Measurements from ENCODE around the gene PLAAT2.
A peak's percentile ranks its signal among the peaks of the same experiment; 100 is the strongest.
"Not testable (repeated sequence)": the region's sequence is repeated elsewhere in the genome, so short reads cannot be mapped to it uniquely, and the experiment has no call there.

PLAAT2 gene

GRCh38 chr11:63574856-63575602 lies 11.8 kb upstream of the PLAAT2 start:
- peak; percentile 58 for DNase-seq

- DNase-seq, result peak; percentile 74
Measured at GRCh38 chr11:63573881-63574855, 11.0 kb upstream of the PLAAT2 start.

GRCh38 chr11:63572026-63572688 lies 9.0 kb upstream of the PLAAT2 start:
- DNase-seq, result no peak

GRCh38 chr11:63569570-63569969 lies 6.4 kb upstream of the PLAAT2 start:
- no peak for DNase-seq

GRCh38 chr11:63567044-63567840 lies 4.1 kb upstream of the PLAAT2 start:
- DNase-seq, result peak; percentile 60

DNA sequence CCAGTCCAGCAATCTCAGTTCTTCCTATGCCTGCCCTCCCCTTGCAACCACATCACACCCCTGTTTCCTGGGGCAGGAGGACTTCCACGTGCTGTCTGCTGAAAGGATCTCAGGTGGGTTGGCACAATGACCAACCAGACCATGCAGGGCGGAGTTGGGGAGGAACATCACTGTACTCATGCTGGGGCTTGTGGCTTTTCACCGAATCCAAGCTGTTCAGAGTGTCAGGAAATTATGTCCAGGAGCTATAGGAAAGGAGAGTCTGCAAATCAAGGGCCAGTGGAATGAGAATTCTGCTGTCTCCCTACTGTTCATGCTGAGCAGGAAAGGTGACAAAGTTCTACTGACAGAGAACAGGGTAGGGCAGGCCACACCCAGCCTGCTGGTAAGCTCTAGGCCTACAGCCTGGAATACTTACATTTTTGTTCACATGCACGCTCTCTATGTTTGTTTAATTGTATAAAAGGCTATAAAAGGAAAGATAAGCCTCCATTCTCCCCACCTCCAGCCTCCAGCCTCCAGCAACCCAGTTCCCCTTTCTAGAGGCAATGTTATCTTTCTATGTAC lies 1.7 kb upstream of the PLAAT2 start:
- no peak for DNase-seq

- no peak for DNase-seq
Measured at GRCh38 chr11:63564056-63564774, 1.0 kb upstream of the PLAAT2 start.

DNA sequence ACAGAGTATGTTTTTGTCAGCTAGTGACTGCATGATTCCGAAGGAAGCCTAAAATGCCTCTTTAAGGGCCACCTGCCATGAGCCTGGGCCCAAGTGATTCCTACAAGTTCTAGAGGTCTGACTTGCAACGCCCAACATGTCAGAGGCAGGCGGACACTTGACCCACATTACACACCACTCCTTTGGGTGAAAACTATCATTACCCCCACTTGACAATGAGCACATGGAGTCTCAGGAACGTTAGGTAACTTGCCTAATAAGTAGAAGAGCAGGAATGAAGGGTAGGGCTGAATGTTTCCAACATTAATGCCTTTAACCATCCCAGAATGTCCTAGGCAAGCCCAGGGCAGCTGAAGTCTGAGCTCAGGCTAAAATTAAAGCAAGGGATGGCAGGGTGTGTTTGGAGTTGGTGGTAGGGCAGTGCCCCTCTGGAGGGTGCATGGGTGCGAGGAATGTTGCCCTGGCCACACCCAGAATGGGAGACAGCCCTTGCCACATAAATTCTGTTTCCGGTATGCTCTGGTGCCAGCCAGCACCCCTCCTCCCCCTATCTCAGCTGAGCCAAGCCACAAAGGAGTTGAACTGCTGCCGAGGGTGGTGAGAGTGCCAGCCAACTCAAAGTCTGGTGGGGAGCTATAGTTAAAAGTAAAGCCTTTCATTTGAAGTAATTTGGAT lies 2.5 kb downstream of the PLAAT2 start:
- DNase-seq, result peak; percentile 44

GRCh38 chr11:63558459-63559157 lies 4.6 kb downstream of the PLAAT2 start:
- no peak for DNase-seq

- DNase-seq, result no peak
Measured at GRCh38 chr11:63557570-63557969, 5.6 kb downstream of the PLAAT2 start.

GRCh38 chr11:63556404-63557013 lies 6.7 kb downstream of the PLAAT2 start:
- no peak for DNase-seq

- no peak for DNase-seq
Measured at GRCh38 chr11:63554877-63555223, 8.3 kb downstream of the PLAAT2 start.

GRCh38 chr11:63553759-63554158 lies 9.4 kb downstream of the PLAAT2 start:
- no peak for DNase-seq

DNA sequence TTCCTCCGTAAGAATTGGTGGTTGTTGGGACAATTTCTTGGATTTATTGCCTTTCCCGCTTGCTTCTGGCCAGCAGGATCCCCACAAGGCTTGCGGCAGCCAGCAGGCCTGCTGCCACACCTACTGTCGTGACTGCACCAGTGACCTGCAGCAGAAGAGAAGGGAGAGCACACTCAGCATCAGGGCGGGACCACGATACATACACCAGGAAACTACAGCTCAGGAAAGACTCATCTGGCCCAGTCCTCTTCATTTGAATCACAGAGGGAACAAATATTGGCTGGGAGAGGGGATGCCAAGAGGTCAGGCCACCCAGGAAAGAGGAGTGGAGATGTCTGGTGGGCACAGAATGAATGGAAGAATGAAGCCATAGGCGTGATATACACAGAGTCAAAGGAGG lies 10.3 kb downstream of the PLAAT2 start:
- DNase-seq, result no peak

DNA sequence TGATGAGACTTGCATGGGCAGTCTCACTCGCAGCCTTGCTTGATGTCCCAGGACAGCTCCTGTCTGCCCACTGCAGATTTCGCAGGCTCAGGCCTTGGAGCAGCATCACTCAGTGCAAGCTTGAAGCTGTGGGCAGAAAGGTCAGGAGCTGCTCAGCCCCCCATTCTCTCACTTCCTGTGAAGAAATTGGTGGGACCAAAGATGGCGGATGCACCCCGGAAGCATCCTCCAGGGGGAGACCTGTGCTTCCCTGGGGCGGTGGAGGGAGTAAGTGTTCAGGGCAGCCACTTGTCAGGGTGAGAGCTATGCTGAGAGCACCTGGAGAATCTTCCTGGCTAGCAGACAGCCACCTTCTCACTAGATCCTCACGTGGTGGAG lies 11.3 kb downstream of the PLAAT2 start:
- no peak for DNase-seq

GRCh38 chr11:63551091-63551888 lies 11.9 kb downstream of the PLAAT2 start:
- DNase-seq, result no peak

DNA sequence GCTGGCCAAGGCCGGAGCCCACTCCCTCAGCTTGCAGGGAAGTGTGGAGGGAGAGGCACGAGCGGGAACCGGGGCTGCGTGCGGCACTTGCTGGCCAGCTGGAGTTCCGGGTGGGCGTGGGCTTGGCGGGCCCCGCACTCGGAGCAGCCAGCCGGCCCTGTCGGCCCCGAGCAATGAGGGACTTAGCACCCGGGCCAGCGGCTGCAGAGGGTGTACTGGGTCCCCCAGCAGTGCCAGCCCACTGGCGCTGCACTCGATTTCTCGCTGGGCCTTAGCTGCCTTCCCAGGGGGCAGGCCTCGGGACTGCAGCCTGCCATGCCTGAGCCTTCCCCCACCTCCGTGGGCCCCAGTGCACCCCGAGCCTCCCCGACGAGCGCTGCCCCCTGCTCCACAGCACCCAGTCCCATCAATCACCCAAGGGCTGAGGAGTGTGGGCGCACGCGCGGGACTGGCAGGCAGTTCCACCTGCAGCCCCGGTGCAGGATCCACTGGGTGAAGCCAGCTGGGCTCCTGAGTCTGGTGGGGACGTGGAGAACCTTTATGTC lies 13.0 kb downstream of the PLAAT2 start:
- not testable (repeated sequence) for DNase-seq

DNA sequence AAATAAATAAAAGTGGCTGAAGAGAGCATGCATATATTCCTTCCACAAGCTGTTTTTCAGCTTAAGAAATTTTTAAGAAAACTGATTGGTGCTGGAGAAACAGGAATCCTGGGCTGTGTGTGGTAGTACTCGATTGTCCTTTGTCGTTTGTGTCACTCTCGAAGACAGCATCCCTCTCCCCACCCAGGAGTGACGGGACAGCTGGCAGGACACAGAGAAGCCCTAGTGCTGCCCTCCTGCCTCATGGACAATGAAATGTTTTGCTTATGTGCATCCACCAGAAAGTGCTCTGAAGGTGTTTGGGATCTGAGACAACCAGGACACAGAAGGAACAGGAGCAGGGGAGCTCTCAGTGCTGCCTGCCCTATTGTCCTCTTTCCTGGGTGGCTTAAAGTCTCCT lies 13.8 kb downstream of the PLAAT2 start:
- DNase-seq, result no peak

DNA sequence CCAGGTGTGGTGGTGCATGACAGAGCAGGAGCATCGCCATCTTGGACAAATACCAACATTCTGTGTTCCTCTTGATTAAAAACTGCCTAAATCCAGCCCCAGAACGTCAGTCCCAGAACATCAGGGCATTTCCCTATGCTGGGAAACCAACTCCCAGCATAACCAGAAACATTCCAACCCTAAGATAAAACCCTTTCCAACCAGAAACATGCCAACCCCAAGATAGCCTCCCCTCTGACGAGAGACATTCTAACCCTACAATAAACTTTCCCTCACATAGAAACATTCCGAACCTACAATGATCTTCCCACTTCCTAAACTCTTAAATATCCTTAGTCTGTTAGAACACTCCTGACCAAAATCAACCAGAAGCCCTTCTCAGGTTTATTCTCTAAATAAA lies 15.0 kb downstream of the PLAAT2 start:
- no peak for DNase-seq
